Epithelial cell of esophagus (primary cell): Measurements from ENCODE around the gene CCKAR.

Source experiments
- DNase-seq: peaks from one replicate; pipeline ENCODE4 v3.0.0; 2010; ENCODE audit warnings: low read depth
- H3K4me3 ChIP-seq: 2 replicates; pipeline ENCODE4 v1.5.1; 2011; ENCODE audit warnings: mild to moderate bottlenecking, low read length, control low read depth
- TF ChIP-seq, protein P1 (sequence below): IDR thresholded peaks from 2 replicates; pipeline ENCODE4 v1.5.1; 2011; ENCODE audit warnings: low read depth, mild to moderate bottlenecking, low read length, control low read depth, inconsistent platforms; ENCODE audit not compliant: insufficient read depth; ENCODE audit errors: missing control alignments

Gene CCKAR

GRCh38 chr4:26433556-26433955, 56.7 kb downstream of the CCKAR start:
- H3K4me3 ChIP-seq: no peak overlapping the region
- TF ChIP-seq, protein P1, sequence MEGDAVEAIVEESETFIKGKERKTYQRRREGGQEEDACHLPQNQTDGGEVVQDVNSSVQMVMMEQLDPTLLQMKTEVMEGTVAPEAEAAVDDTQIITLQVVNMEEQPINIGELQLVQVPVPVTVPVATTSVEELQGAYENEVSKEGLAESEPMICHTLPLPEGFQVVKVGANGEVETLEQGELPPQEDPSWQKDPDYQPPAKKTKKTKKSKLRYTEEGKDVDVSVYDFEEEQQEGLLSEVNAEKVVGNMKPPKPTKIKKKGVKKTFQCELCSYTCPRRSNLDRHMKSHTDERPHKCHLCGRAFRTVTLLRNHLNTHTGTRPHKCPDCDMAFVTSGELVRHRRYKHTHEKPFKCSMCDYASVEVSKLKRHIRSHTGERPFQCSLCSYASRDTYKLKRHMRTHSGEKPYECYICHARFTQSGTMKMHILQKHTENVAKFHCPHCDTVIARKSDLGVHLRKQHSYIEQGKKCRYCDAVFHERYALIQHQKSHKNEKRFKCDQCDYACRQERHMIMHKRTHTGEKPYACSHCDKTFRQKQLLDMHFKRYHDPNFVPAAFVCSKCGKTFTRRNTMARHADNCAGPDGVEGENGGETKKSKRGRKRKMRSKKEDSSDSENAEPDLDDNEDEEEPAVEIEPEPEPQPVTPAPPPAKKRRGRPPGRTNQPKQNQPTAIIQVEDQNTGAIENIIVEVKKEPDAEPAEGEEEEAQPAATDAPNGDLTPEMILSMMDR: no peak
- DNase-seq: no peak

DNA sequence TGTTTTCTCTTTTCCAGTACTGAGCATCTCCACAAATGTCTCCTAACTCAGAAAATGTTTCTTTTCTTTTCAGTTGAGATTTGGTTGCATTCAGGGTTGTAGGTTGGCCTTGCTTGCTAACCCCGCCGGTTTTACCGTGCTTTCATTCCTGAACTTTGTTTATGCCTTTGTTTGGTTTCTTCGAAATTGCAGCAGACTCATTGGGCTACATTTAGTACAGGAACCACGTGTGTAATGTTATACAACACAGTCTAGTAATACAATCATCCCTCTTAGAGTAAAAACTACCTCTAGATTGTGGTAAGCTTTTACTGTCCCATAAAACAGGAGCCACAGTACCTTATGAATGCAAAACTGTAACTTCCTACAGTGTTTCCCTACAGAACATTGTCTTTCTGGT, 57.9 kb downstream of the CCKAR start:
- TF ChIP-seq, protein P1: no peak
- DNase-seq: peak; percentile 25
- H3K4me3 ChIP-seq: no peak overlapping the region

- DNase-seq: peak; percentile 69
- TF ChIP-seq, protein P1: no peak
- H3K4me3 ChIP-seq: no peak overlapping the region
These were observed 58.7 kb downstream of the CCKAR start for GRCh38 chr4:26431461-26432180.
